Uterus (tissue), 4 donors: Measurements from ENCODE around the gene SOX11. TPM values are rescaled to one million over a fixed set of nuclear protein-coding genes. Genes with fewer than 3 reads are reported as not detected.

Source experiments
- DNase-seq, 2 donors: peaks; one replicate each; pipeline ENCODE4 v3.0.0-alpha.2; 2019 to 2020
- H3K27ac ChIP-seq, 2 donors: fragments of 200-600 bp; sonication (generic); 1 replicate in 1 of 2; 2 replicates in 1 of 2; pipeline ENCODE4 v1.5.1; 2016 to 2018
- H3K27me3 ChIP-seq, 2 donors: fragments of 200-600 bp; sonication (generic); one replicate each; pipeline ENCODE4 v1.5.1; 2018 to 2019; ENCODE audit warnings: control low read depth in 1 of 2
- H3K36me3 ChIP-seq, 2 donors: fragments of 200-600 bp; sonication (generic); one replicate each; pipeline ENCODE4 v1.5.1; 2019; ENCODE audit warnings: control low read depth in 1 of 2
- H3K4me1 ChIP-seq, 2 donors: fragments of 200-600 bp; sonication (generic); one replicate each; pipeline ENCODE4 v1.5.1; 2018 to 2019; ENCODE audit warnings: control low read depth in 1 of 2
- H3K4me3 ChIP-seq, 2 donors: fragments of 200-600 bp; sonication (generic); 1 replicate in 1 of 2; 2 replicates in 1 of 2; pipeline ENCODE4 v1.5.1; 2018 to 2019; ENCODE audit warnings: mild to moderate bottlenecking in 1 of 2
- H3K9me3 ChIP-seq, 2 donors: fragments of 200-600 bp; sonication (generic); one replicate each; pipeline ENCODE4 v1.5.1; 2019; ENCODE audit warnings: control low read depth in 1 of 2
- CTCF ChIP-seq, 4 experiments: fragments of 200-600 bp in 2 of 4; fragments of 450-650 bp in 2 of 4; sonication (generic) in 2 of 4; IDR thresholded peaks; one replicate each; pipeline ENCODE4 v1.5.1; 2016 to 2019; ENCODE audit warnings: antibody characterized with exemption in 4 of 4, mild to moderate bottlenecking in 2 of 4, moderate library complexity in 1 of 4
- POLR2A ChIP-seq, 2 donors: fragments of 450-650 bp; IDR thresholded peaks; one replicate each; pipeline ENCODE4 v1.6.1; 2016; ENCODE audit warnings: antibody characterized with exemption in 2 of 2, mild to moderate bottlenecking in 1 of 2, moderate library complexity in 1 of 2
- intact Hi-C: fragments of 100-400 bp; cut with DNase I; formaldehyde crosslinking; loops from one replicate; pipeline ENCODE4 v1.15.1; 2023; ENCODE audit warnings: low total_unique reads
- total RNA-seq, 4 donors: library from RNA; depleted of rRNA in 3 of 4; stranded (reverse); fragments of >200 nt in 3 of 4; gene quantifications; one replicate each; pipeline versions ENCODE4 v1.1.0 to v1.2.4, GENCODE V29; 2014 to 2023
- donor health status: DM: yes; HTN: yes; CAD: no.

The SOX11 gene
- total RNA-seq, 4 donors from 2014 or later: 9.3 TPM; not detected in 3

- TF ChIP-seq POLR2A (IDR thresholded peaks at IDR 0.05) (no peak), CTCF (IDR thresholded peaks at IDR 0.05) (no peak)
- Histone ChIP-seq H3K4me1 (no peaks in the 10 kb centered on the region), H3K4me3 (no peak overlapping the region), H3K27ac (no peak overlapping the region), H3K36me3 (no peaks in the 10 kb centered on the region), H3K9me3 (no peaks in the 10 kb centered on the region), H3K27me3 (no peaks in the 10 kb centered on the region)
- no peak for DNase-seq
- intact Hi-C loops: no loop called here
Observed at GRCh38 chr2:5686068-5686467, 6.1 kb upstream of the SOX11 start.

DNA sequence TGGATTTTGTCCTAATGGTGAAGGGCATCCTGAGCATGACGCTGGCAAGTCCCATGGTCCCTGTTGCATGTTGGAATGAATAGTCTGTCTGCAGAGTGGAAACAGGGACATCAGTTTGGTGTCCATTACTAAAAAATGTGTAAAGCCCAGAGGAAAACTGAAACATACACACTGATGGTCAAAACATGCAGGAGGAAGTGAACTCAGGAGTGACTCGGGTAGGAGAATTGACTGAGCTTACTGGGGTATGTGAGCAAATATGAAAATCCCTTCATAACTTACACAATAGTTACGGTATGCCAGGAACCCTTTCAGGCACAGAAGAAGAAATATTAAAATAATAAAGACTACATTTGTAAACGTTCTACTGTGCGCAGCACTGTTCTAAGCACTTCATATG lies 5.6 kb upstream of the SOX11 start:
- Histone ChIP-seq H3K36me3 (no peaks in the 10 kb centered on the region), H3K4me1 (peaks cover 0 to 3% of the 10 kb centered on the region in 2 donors), H3K4me3 (no peak overlapping the region), H3K9me3 (no peaks in the 10 kb centered on the region), H3K27ac (no peak overlapping the region), H3K27me3 (no peaks in the 10 kb centered on the region)
- TF ChIP-seq POLR2A (IDR thresholded peaks at IDR 0.05): no peak
- no peak for TF ChIP-seq CTCF (IDR thresholded peaks at IDR 0.05)
- intact Hi-C loops: no loop called here
- no peak for DNase-seq

GRCh38 chr2:5689750-5690149 lies 2.4 kb upstream of the SOX11 start:
- Histone ChIP-seq H3K4me3 (no peak overlapping the region), H3K4me1 (peaks cover 0 to 9% of the 10 kb centered on the region in 2 donors), H3K27me3 (peaks cover 0 to 16% of the 10 kb centered on the region in 2 donors), H3K36me3 (no peaks in the 10 kb centered on the region), H3K27ac (no peak overlapping the region), H3K9me3 (no peaks in the 10 kb centered on the region)
- intact Hi-C loops: no loop called here
- no peak for DNase-seq
- TF ChIP-seq CTCF (IDR thresholded peaks at IDR 0.05) (no peak), POLR2A (IDR thresholded peaks at IDR 0.05) (no peak)

DNA sequence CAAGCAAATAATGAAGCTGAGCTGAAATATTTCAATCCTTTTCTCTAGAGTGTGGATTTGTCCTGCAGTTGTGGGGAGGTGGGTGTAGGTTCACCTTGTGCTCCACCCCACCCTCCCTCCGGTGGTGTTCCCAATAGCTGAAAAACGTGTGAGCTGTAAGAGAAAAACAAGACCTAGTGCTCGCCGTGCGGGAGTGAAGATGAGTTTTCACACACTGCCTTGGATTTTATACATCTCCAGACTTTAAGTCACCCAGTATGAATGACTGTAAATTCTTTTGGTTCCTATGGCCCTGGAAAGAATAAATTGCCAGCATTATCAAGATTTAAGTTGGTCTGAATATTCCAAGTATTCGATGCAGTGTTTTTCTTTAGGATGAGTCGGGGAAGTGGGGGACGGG lies 1.9 kb upstream of the SOX11 start:
- intact Hi-C loops: no loop called here
- Histone ChIP-seq H3K36me3 (no peaks in the 10 kb centered on the region), H3K4me1 (peaks cover 0 to 9% of the 10 kb centered on the region in 2 donors), H3K9me3 (no peaks in the 10 kb centered on the region), H3K4me3 (no peak overlapping the region), H3K27ac (no peak overlapping the region), H3K27me3 (peaks cover 0 to 21% of the 10 kb centered on the region in 2 donors)
- TF ChIP-seq CTCF (IDR thresholded peaks at IDR 0.05): no peak
- no peak for TF ChIP-seq POLR2A (IDR thresholded peaks at IDR 0.05)
- DNase-seq: no peak

DNA sequence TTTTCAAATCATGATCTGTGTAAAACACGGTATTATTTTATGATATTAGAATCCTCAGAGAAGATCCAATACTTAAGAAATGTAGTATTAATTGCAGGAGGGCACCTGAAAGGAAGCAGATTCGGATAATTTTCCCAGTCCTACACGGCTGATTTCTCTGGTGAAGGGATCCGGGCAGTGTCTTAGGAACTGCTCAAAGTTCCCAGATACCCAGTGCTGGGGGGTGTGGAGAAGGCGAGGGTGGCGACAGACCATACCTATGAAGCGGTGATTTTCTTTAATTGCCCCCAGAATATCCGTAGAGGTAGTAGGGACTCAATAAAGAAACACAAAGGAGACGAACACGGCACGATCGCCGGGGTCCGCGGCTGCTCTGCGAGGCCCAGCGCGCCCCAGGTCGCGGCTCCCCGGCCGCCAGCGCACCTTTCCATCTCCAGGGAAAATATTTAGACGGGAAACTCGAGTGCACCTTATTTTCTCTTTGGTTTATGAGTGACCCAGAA lies 1.4 kb upstream of the SOX11 start:
- H3K27me3 ChIP-seq: peaks cover 0 to 26% of the 10 kb centered on the region in 2 donors
- intact Hi-C loops: no loop called here

More for the DNA sequence above, 1.4 kb upstream of the SOX11 start:
- Histone ChIP-seq H3K9me3 (no peaks in the 10 kb centered on the region), H3K27ac (no peak overlapping the region), H3K4me3 (no peak overlapping the region), H3K36me3 (no peaks in the 10 kb centered on the region), H3K4me1 (peaks cover 0 to 11% of the 10 kb centered on the region in 2 donors)
- no peak for DNase-seq
- TF ChIP-seq POLR2A (IDR thresholded peaks at IDR 0.05) (no peak), CTCF (IDR thresholded peaks at IDR 0.05) (no peak)
